ENCODE results near the gene METTL25B.

DNA sequence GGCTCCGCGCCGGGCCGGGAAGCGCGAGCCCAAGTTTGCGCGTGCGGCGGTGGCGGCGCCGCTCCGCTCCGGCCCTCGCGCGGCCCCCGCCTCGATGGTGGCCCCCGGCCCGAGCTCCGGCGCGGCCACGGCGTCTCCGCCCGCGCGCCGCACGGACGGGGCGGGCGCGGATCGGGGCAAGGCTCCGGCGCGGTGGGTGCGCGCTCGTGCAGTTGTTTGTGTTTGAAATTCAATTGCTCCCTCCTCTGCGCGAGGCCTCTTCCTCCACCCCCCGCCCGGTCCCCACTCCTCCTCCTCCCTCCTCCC is 23.1 kb downstream of the METTL25B start, which contains the start of gene HDGF:
- TF ChIP-seq SAFB2 (CRISPR knock-in tag; IDR thresholded peaks at IDR 0.05; ENCODE audit: borderline replicate concordance, low read depth) (no peak), BHLHE40 (IDR thresholded peaks at IDR 0.05; ENCODE audit: low read length) (no peak; the same call in 1 of the 2 replicates), ZNF777 (CRISPR knock-in tag; IDR thresholded peaks at IDR 0.05) (no peak)
- TF ChIP-seq, protein P1, sequence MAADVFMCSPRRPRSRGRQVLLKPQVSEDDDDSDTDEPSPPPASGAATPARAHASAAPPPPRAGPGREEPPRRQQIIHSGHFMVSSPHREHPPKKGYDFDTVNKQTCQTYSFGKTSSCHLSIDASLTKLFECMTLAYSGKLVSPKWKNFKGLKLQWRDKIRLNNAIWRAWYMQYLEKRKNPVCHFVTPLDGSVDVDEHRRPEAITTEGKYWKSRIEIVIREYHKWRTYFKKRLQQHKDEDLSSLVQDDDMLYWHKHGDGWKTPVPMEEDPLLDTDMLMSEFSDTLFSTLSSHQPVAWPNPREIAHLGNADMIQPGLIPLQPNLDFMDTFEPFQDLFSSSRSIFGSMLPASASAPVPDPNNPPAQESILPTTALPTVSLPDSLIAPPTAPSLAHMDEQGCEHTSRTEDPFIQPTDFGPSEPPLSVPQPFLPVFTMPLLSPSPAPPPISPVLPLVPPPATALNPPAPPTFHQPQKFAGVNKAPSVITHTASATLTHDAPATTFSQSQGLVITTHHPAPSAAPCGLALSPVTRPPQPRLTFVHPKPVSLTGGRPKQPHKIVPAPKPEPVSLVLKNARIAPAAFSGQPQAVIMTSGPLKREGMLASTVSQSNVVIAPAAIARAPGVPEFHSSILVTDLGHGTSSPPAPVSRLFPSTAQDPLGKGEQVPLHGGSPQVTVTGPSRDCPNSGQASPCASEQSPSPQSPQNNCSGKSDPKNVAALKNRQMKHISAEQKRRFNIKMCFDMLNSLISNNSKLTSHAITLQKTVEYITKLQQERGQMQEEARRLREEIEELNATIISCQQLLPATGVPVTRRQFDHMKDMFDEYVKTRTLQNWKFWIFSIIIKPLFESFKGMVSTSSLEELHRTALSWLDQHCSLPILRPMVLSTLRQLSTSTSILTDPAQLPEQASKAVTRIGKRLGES (CRISPR knock-in tag; IDR thresholded peaks at IDR 0.05; ENCODE audit: borderline replicate concordance), result no peak

All from HepG2 (cell line).